ENCODE measurements around the gene RAB39A.
A peak's percentile ranks its signal among the peaks of the same experiment; 100 is the strongest.
"Not testable (repeated sequence)": the region's sequence is repeated elsewhere in the genome, so short reads cannot be mapped to it uniquely, and the experiment has no call there.

Gene RAB39A

DNA sequence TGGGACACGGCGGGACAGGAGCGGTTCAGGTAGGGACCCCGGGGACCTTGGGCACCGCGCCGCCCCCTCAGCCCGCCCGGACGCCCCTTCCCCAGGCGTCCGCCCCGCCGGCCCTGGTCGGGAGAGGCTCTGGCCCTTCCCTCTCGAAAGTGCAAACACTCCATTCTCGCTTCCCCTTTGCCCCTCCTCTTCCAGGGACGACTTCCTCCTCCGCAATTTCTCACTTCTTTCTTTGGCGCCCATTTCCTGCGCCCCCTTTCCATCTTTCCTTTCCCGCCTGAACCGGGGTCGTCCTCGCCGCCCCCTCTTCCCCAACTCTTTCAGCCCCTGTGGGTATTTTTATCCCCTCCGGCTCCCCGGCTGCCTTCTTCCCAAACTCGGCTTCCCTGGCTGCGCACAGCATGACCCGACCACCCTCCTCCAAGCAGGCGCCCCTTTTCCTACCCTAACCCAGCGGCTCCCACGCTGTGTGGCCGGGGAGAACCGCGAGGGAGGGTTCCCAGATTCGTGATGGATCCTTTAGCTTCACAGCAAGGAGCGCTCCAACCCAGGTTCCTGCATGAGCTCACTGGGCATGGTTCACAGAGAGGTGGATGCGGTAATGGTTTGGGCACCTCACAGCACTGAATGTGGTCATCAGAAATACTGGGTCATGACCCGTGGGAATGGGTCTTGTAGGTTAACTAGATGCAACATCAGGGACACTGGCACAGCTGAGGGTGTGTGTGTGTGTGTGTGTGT lies 689 bp downstream of the RAB39A start:
- Histone ChIP-seq H3K4me3 (ENCODE audit: low read depth, low read length) (peak overlapping the region; percentile 48), H3K27me3 (replicated peaks) (peaks cover 14% of the 10 kb centered on the region), H3K36me3 (replicated peaks) (no peaks in the 10 kb centered on the region), H3K27ac (no peak overlapping the region)
- TF ChIP-seq, protein P1, sequence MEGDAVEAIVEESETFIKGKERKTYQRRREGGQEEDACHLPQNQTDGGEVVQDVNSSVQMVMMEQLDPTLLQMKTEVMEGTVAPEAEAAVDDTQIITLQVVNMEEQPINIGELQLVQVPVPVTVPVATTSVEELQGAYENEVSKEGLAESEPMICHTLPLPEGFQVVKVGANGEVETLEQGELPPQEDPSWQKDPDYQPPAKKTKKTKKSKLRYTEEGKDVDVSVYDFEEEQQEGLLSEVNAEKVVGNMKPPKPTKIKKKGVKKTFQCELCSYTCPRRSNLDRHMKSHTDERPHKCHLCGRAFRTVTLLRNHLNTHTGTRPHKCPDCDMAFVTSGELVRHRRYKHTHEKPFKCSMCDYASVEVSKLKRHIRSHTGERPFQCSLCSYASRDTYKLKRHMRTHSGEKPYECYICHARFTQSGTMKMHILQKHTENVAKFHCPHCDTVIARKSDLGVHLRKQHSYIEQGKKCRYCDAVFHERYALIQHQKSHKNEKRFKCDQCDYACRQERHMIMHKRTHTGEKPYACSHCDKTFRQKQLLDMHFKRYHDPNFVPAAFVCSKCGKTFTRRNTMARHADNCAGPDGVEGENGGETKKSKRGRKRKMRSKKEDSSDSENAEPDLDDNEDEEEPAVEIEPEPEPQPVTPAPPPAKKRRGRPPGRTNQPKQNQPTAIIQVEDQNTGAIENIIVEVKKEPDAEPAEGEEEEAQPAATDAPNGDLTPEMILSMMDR (IDR thresholded peaks at IDR 0.05; ENCODE audit: low read depth, low read length, missing control alignments): no peak
- DNase-seq: no peak
- in situ Hi-C loops (cut with HindIII; ENCODE audit: low pct_ligation_motif_present, low sequenced_read_pairs): no loop called here

DNA sequence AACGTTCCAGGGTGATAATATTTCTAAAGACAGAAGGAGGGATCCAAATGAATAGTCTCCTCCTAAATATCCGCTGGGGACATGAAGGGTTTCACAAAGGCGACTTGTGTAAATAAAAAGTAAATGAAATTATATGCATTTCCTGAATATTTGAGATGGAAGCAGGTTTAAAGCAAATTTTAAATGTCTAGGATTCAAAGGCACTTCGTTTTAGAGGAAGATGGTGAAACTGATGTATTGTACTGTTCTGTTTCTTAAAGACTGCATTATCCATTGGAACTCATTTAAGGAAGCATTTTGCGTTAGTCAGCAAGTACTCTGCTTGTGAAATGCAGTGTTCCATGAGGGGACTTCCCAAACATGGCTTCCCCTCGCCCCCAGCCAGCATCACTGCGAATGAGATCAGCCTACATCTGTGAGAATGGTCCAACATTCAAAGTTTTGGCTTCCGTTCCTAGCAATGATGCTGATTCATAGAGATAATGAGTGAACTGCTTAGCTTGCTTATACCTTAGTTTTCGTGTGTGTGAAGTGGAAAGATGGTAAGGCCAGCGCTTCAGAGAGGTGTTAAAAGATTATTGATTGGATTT lies 1.5 kb downstream of the RAB39A start:
- DNase-seq: no peak
- in situ Hi-C loops (cut with HindIII; ENCODE audit: low pct_ligation_motif_present, low sequenced_read_pairs): no loop called here
- no peaks in the 10 kb centered on the region for H3K36me3 ChIP-seq (replicated peaks)
- TF ChIP-seq, protein P1 (IDR thresholded peaks at IDR 0.05; ENCODE audit: low read depth, low read length, missing control alignments): no peak
- H3K27me3 ChIP-seq (replicated peaks): peaks cover 14% of the 10 kb centered on the region
- no peak overlapping the region for H3K27ac ChIP-seq
- no peak overlapping the region for H3K4me3 ChIP-seq (ENCODE audit: low read depth, low read length)

DNA sequence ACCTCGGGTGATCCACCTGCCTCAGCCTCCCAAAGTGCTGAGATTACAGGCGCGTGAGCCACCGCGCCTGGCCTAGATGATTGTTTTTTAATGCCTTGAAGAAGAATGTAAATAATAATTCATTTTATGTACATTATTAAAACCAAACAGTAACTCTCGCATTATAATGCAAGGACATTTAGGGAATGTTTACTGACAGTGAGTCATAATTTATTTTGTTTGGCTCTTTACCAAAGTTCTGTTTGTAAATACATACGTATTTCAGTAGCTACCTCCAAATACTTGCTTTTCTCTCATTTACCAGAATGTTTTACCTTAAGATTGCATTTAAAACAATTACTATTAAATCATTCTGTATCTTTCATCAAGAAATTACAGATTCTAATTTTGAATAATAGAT lies 3.0 kb downstream of the RAB39A start:
- Histone ChIP-seq H3K27me3 (replicated peaks) (peaks cover 14% of the 10 kb centered on the region), H3K27ac (no peak overlapping the region), H3K36me3 (replicated peaks) (no peaks in the 10 kb centered on the region), H3K4me3 (ENCODE audit: low read depth, low read length) (no peak overlapping the region)
- no peak for DNase-seq
- in situ Hi-C loops (cut with HindIII; ENCODE audit: low pct_ligation_motif_present, low sequenced_read_pairs): no loop called here
- TF ChIP-seq, protein P1 (IDR thresholded peaks at IDR 0.05; ENCODE audit: low read depth, low read length, missing control alignments): no peak

DNA sequence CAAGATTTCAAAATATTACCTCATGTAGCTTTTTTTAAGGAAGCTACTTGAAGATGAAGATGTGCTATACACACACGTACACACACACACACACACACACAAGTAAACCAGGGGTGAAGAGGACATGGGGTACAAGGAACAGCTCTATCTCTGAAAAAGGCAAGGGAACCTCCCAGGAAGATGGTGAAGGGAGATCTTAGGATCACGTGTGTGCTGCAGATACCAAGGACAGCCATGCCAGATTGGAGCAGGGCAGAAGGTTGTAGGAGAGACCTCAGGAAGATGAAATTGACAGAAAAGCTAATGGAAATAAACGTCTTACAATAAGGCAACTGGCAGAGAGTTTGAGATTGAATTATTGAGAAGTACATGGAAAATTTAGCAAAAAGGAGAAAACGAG lies 19.7 kb downstream of the RAB39A start:
- in situ Hi-C loops (cut with HindIII; ENCODE audit: low pct_ligation_motif_present, low sequenced_read_pairs): no loop called here
- Histone ChIP-seq H3K36me3 (replicated peaks) (no peaks in the 10 kb centered on the region), H3K4me3 (ENCODE audit: low read depth, low read length) (no peak overlapping the region), H3K27me3 (replicated peaks) (no peaks in the 10 kb centered on the region), H3K27ac (no peak overlapping the region)
- TF ChIP-seq, protein P1 (IDR thresholded peaks at IDR 0.05; ENCODE audit: low read depth, low read length, missing control alignments): no peak
- no peak for DNase-seq

DNA sequence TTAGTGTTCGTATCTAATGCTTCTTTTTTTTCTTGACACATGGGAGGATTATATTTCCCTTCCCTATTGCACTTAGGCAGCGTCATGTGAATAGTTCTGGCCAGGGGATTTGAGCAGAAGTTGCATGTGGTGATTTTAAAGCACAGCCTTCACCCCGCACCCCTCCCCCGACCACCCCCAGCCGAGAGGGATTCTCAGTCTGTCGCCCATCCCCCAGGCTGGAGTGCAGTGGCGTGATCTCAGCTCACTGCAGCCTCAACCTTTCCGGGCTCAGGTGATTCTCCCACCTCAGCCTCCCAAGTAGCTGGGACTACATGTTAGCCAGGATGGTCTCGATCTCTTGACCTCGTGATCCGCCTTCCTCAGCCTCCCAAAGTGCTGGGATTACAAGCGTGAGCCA lies 20.1 kb downstream of the RAB39A start:
- H3K27me3 ChIP-seq (replicated peaks); DNase-seq; H3K4me3 ChIP-seq (ENCODE audit: low read depth, low read length); H3K36me3 ChIP-seq (replicated peaks); H3K27ac ChIP-seq; in situ Hi-C loops (cut with HindIII; ENCODE audit: low pct_ligation_motif_present, low sequenced_read_pairs): not testable (repeated sequence)

GRCh38 chr11:107951155-107951554 lies 22.9 kb downstream of the RAB39A start:
- TF ChIP-seq, protein P1 (IDR thresholded peaks at IDR 0.05; ENCODE audit: low read depth, low read length, missing control alignments): no peak
- H3K4me3 ChIP-seq (ENCODE audit: low read depth, low read length): no peak overlapping the region
- no peak overlapping the region for H3K27ac ChIP-seq
- no peaks in the 10 kb centered on the region for H3K36me3 ChIP-seq (replicated peaks)
- no peaks in the 10 kb centered on the region for H3K27me3 ChIP-seq (replicated peaks)
- DNase-seq: no peak
- in situ Hi-C loops (cut with HindIII; ENCODE audit: low pct_ligation_motif_present, low sequenced_read_pairs): no loop called here

Data from brain microvascular endothelial cell (primary cell).